ENCODE measurements around the gene SLC35F4.
"Not testable (repeated sequence)": the region's sequence is repeated elsewhere in the genome, so short reads cannot be mapped to it uniquely, and the experiment has no call there.

DNA sequence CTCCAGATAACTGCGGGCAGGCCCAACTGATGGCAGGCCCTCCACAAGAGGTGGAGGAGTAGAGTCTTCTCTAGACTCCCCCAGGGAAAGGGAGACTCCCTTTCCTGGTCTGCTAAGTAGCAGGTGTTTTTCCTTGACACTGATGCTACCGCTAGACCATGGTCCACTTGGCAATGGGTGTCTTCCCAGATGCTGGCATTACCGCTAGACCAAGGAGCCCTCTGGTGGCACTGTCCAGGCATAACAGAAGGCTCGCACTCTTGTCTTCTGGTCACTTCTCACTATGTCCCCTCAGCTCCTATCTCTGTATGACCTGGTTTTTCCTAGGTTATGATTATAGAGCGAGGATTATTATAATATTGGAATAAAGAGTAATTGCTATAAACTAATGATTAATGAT lies 156.8 kb downstream of the SLC35F4 start:
- not testable (repeated sequence) for TF ChIP-seq GABPA (IDR thresholded peaks at IDR 0.05; ENCODE audit: low read depth); CTCF (IDR thresholded peaks at IDR 0.05; ENCODE audit: insufficient read depth, low read length); POLR2AphosphoS5 (IDR thresholded peaks at IDR 0.05; ENCODE audit: low read depth)
- TF ChIP-seq, protein P1, sequence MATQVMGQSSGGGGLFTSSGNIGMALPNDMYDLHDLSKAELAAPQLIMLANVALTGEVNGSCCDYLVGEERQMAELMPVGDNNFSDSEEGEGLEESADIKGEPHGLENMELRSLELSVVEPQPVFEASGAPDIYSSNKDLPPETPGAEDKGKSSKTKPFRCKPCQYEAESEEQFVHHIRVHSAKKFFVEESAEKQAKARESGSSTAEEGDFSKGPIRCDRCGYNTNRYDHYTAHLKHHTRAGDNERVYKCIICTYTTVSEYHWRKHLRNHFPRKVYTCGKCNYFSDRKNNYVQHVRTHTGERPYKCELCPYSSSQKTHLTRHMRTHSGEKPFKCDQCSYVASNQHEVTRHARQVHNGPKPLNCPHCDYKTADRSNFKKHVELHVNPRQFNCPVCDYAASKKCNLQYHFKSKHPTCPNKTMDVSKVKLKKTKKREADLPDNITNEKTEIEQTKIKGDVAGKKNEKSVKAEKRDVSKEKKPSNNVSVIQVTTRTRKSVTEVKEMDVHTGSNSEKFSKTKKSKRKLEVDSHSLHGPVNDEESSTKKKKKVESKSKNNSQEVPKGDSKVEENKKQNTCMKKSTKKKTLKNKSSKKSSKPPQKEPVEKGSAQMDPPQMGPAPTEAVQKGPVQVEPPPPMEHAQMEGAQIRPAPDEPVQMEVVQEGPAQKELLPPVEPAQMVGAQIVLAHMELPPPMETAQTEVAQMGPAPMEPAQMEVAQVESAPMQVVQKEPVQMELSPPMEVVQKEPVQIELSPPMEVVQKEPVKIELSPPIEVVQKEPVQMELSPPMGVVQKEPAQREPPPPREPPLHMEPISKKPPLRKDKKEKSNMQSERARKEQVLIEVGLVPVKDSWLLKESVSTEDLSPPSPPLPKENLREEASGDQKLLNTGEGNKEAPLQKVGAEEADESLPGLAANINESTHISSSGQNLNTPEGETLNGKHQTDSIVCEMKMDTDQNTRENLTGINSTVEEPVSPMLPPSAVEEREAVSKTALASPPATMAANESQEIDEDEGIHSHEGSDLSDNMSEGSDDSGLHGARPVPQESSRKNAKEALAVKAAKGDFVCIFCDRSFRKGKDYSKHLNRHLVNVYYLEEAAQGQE (IDR thresholded peaks at IDR 0.05; ENCODE audit: insufficient replicate concordance, low read depth): not testable (repeated sequence)
